ENCODE data around the gene PLA2G12B.
"Not testable (repeated sequence)": the region's sequence is repeated elsewhere in the genome, so short reads cannot be mapped to it uniquely, and the experiment has no call there.

PLA2G12B gene

DNA sequence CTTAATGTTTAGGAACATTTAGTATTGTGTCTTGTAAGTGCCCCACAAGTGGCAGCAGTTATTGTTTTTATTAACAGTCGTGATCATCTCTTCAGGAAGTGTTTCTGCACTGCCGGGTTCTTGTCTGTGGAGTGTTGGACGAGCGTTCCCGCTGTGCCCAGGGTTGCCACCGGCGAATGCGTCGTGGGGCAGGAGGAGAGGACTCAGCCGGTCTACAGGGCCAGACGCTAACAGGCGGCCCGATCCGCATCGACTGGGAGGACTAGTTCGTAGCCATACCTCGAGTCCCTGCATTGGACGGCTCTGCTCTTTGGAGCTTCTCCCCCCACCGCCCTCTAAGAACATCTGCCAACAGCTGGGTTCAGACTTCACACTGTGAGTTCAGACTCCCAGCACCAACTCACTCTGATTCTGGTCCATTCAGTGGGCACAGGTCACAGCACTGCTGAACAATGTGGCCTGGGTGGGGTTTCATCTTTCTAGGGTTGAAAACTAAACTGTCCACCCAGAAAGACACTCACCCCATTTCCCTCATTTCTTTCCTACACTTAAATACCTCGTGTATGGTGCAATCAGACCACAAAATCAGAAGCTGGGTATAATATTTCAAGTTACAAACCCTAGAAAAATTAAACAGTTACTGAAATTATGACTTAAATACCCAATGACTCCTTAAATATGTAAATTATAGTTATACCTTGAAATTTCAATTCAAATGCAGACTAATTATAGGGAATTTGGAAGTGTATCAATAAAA is 22.2 kb downstream of the PLA2G12B start:
- no peak for DNase-seq

DNA sequence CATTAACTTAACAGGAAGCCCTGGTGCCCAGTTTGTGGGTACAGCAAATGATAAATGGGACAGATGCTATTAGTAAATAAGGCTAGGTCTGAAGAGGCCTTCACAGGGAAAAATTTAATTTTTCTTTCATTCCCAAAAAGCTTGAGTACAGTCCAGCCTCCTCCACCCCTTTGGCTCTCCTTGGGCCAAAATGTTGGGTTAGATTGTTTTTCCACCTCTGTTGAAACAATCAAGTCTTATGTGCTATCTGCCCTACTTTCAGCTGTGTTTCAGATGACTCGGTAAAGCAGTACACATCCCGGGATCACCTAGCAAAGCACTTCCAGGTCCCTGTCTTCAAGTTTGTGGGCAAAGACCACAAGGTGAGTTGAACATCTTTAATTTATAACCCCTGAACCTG is 24.3 kb downstream of the PLA2G12B start:
- DNase-seq, result no peak

DNA sequence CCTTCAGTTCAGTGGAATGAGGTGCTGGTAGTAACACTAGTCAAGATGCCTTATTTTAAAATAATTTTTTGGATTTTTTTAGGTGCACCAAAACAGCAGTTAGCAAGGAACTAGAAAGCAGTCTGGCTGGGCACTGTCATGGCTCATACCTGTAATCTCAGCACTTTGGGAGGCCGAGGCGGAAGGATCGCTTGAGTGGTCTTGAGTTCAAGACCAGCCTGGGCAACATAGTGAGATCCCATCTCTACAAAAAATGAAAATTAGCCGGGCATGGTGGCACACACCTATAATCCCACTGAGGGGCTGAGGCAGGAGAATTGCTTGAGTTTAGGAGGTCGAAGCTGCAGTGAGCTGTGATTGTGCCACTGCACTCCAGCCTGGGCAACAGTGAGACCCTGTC is 25.8 kb downstream of the PLA2G12B start:
- DNase-seq, result no peak

- no peak for DNase-seq
These were observed 27.1 kb downstream of the PLA2G12B start for GRCh38 chr10:72927485-72927884.

DNA sequence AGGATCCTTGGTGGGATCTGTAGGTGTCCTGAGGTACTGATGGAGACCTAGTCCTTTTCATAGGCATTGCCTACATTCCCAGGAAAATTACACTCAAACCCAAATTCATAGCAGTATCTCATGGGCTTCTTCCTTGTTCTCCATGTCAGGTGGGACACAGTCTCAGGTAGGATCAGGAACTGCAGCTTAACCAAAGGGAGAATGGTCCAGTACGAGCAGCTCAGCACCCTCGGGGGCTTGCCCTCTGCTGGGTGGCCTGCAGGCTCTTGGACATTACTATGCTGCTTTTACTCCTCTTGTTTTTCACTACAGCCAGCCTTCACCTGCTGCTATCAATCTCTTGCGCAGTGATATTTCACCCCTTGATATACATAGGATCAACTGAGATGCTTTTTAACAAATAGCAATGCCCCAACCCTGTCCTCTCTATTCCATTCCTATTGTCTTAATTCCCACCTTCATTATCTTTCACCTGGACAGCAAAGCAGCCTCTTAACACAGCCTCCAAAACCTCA is 28.6 kb downstream of the PLA2G12B start:
- DNase-seq, result no peak

- DNase-seq, result no peak
These were observed 30.3 kb downstream of the PLA2G12B start for GRCh38 chr10:72924351-72924750.

- DNase-seq, result not testable (repeated sequence)
These were observed 33.4 kb downstream of the PLA2G12B start for GRCh38 chr10:72921147-72921683.

DNA sequence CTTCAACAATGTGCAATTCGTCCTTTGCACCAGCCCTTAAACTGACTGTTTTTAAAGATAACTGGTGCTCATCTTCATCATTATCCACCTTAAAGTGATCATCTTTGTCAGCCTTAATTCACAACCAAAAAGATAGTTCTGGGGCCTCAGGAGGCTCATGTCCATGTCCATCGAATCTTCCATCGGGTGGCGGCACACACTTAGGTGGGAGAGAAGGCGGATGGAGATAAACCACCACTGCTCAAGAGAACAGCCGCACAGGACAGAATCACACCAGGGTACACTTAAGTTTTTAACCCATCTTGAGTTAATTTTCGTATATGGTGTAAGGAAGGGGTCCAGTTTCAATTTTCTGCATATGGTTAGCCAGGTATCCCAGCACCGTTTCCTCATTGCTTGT is 36.3 kb downstream of the PLA2G12B start:
- DNase-seq, result no peak

- not testable (repeated sequence) for DNase-seq
These were observed 36.7 kb downstream of the PLA2G12B start for GRCh38 chr10:72917803-72918332.

DNA sequence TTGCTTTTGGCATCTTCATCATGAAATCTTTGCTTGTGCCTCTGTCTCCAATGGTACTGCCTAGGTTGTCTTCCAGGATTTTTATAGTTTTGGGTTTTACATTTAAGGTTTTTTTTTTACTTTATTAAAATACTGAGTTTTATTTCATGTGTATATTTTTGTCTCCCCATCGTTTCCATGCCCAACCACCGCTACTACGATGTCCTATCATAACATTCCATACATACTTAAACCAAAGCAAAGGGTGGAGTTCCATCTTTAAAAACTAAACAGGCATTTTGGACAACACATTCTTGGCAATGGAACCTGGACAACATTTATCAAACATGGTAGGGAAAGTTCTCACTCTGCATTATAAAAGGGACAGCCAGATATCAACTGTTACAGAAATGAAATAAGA is 37.4 kb downstream of the PLA2G12B start:
- DNase-seq, result not testable (repeated sequence)

GRCh38 chr10:72913287-72913686 is 41.3 kb downstream of the PLA2G12B start:
- no peak for DNase-seq

GRCh38 chr10:72912736-72913135 is 41.9 kb downstream of the PLA2G12B start:
- DNase-seq, result no peak

GRCh38 chr10:72911758-72912157 is 42.8 kb downstream of the PLA2G12B start:
- DNase-seq, result no peak

GRCh38 chr10:72910705-72911104 is 43.9 kb downstream of the PLA2G12B start:
- DNase-seq, result no peak

DNA sequence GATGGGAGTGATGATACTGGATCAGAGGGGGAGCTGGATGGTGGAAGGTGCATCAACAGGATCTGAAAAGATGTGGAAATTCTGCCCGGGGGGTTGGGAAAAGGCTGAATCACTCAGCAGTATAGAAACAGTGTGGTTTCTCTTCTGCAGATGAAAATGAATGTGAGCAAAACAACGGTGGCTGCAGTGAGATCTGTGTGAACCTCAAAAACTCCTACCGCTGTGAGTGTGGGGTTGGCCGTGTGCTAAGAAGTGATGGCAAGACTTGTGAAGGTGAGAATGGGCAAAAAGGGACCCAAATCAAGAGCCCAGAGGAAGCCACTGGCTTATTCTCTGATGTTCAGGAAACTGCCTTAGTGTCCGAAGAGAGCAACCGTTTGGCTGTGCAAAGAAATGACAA is 48.2 kb downstream of the PLA2G12B start:
- no peak for DNase-seq

- no peak for DNase-seq
These were observed 49.8 kb downstream of the PLA2G12B start for GRCh38 chr10:72904806-72905205.

- DNase-seq, result not testable (repeated sequence)
These were observed 50.6 kb downstream of the PLA2G12B start for GRCh38 chr10:72903941-72904446.

- DNase-seq, result no peak
These were observed 55.1 kb downstream of the PLA2G12B start for GRCh38 chr10:72899545-72899944.

DNA sequence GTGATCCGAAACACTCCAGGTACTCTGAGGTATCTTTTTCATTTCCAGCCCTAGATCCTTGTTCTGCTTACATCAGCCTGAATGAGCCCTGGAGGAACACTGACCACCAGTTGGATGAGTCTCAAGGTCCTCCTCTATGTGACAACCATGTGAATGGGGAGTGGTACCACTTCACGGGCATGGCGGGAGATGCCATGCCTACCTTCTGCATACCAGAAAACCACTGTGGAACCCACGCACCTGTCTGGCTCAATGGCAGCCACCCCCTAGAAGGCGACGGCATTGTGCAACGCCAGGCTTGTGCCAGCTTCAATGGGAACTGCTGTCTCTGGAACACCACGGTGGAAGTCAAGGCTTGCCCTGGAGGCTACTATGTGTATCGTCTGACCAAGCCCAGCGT is 56.0 kb downstream of the PLA2G12B start:
- no peak for DNase-seq

- DNase-seq, result no peak
These were observed 59.3 kb downstream of the PLA2G12B start for GRCh38 chr10:72895236-72895850.

DNA sequence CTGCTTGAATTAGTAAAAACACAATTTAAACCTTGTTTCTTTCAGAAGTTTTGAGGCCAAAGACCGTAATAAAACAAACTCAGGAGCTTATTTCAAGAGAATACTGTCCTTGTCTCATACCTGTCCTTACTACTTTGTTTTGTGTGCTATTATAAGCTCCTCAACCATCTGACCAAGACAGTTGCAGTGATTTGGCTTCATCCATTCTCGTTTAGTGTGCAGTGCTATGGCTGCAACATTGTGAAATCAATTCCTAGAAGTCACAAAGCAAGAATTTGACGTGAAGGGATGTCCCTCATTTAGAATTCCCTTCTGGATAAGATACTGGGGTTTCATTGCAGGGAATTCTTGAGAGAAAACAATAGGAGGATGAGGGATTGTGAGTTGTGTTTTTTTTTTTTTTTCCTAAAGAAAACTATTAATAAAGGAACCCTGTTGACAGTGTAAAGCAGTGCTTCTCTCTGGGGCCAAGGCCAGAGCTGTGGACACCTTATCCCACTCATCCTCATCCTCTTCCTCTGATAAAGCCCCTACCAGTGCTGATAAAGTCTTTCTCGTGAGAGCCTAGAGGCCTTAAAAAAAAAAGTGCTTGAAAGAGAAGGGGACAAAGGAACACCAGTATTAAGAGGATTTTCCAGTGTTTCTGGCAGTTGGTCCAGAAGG is 61.3 kb downstream of the PLA2G12B start, which contains the start of gene OIT3:
TSS of gene OIT3 (plus strand) at position 604 of the 663 bp plus-strand sequence. CDS start 60 bp downstream, outside the sequence.
- DNase-seq, result no peak

DNA sequence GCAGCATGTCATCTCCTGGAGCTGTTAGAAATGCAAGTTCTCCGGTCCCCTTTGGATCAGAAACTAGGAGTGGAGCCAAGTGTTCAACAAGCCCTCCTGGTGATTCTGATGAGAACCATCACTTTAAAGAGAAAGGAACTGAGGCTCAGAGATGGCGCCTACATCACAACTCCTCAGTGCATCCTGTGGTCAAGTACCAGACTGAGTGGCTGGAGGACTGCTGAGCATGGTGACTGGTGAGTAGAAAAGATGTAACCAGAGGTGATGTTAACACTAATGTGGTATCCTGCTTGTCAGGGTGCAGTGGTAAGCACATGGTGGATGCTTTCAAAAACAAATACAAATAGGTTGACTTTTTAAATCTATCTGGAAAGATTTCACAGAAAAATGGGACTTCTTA is 64.5 kb downstream of the PLA2G12B start:
- DNase-seq, result no peak

GRCh38 chr10:72889391-72889831 is 65.2 kb downstream of the PLA2G12B start:
- DNase-seq, result peak; percentile 13

Data from EL (cell line).